ENCODE data around the gene ZNF616.

The ZNF616 gene

GRCh38 chr19:52139252-52140031 is at the start of gene ZNF616:
ZNF616 (minus strand) TSS chr19:52139938; CDS start chr19:52130512, 9,426 bp downstream.
- peaks cover 10% of the 10 kb centered on the region for H3K9me3 ChIP-seq
- peak within 1 kb of the TSS; percentile 94 for H3K4me3 ChIP-seq (ENCODE audit: low read depth in 1 of 2, low read length in 1 of 2)
- H3K36me3 ChIP-seq = no peaks in the 10 kb centered on the region
- H3K27me3 ChIP-seq = no peaks in the 10 kb centered on the region
- TF ChIP-seq CTCF (IDR thresholded peaks at IDR 0.05) = peak; percentile 85
- H3K27ac ChIP-seq = peak within 1 kb of the TSS; percentile 85
- peaks cover 11 to 13% of the 10 kb centered on the region in 2 experiments for H3K4me1 ChIP-seq (ENCODE audit: control insufficient read depth in 1 of 2, insufficient read depth in 1 of 2, low read depth in 1 of 2, low read length in 1 of 2)

GRCh38 chr19:52188822-52189734 is 49.3 kb upstream of the ZNF616 start:
- TF ChIP-seq CTCF (IDR thresholded peaks at IDR 0.05) = peak; percentile 51
- Histone ChIP-seq H3K4me3 (ENCODE audit: low read depth in 1 of 2, low read length in 1 of 2) (peak overlapping the region; percentile 93 to 99), H3K27me3 (no peaks in the 10 kb centered on the region), H3K27ac (peak overlapping the region; percentile 100), H3K9me3 (no peaks in the 10 kb centered on the region), H3K4me1 (ENCODE audit: control insufficient read depth in 1 of 2, insufficient read depth in 1 of 2, low read depth in 1 of 2, low read length in 1 of 2) (peaks cover 18 to 21% of the 10 kb centered on the region in 2 experiments), H3K36me3 (peaks cover 9% of the 10 kb centered on the region)

GRCh38 chr19:52187407-52187806 is 47.7 kb upstream of the ZNF616 start:
- H3K4me3 ChIP-seq (ENCODE audit: low read depth in 1 of 2, low read length in 1 of 2) = no peak overlapping the region
- H3K9me3 ChIP-seq = no peaks in the 10 kb centered on the region
- no peaks in the 10 kb centered on the region for H3K36me3 ChIP-seq
- no peak overlapping the region for H3K27ac ChIP-seq
- H3K27me3 ChIP-seq = no peaks in the 10 kb centered on the region
- peaks cover 18 to 21% of the 10 kb centered on the region in 2 experiments for H3K4me1 ChIP-seq (ENCODE audit: control insufficient read depth in 1 of 2, insufficient read depth in 1 of 2, low read depth in 1 of 2, low read length in 1 of 2)
- TF ChIP-seq CTCF (IDR thresholded peaks at IDR 0.05) = no peak

GRCh38 chr19:52176574-52176973 is 36.8 kb upstream of the ZNF616 start:
- Histone ChIP-seq H3K9me3 (no peaks in the 10 kb centered on the region), H3K27me3 (no peaks in the 10 kb centered on the region), H3K4me1 (ENCODE audit: control insufficient read depth in 1 of 2, insufficient read depth in 1 of 2, low read depth in 1 of 2, low read length in 1 of 2) (peaks cover 0 to 3% of the 10 kb centered on the region in 2 experiments), H3K27ac (no peak overlapping the region), H3K36me3 (no peaks in the 10 kb centered on the region), H3K4me3 (ENCODE audit: low read depth in 1 of 2, low read length in 1 of 2) (no peak overlapping the region)
- TF ChIP-seq CTCF (IDR thresholded peaks at IDR 0.05) = no peak

- peaks cover 9 to 15% of the 10 kb centered on the region in 2 experiments for H3K4me1 ChIP-seq (ENCODE audit: control insufficient read depth in 1 of 2, insufficient read depth in 1 of 2, low read depth in 1 of 2, low read length in 1 of 2)
- no peaks in the 10 kb centered on the region for H3K9me3 ChIP-seq
- H3K36me3 ChIP-seq = peaks cover 19% of the 10 kb centered on the region
- no peaks in the 10 kb centered on the region for H3K27me3 ChIP-seq
- no peak for TF ChIP-seq CTCF (IDR thresholded peaks at IDR 0.05)
- H3K4me3 ChIP-seq (ENCODE audit: low read depth in 1 of 2, low read length in 1 of 2) = no peak overlapping the region
- H3K27ac ChIP-seq = no peak overlapping the region
Observed at GRCh38 chr19:52172347-52172746, 32.6 kb upstream of the ZNF616 start.
